RKO (cell line): ENCODE results near the gene CRTC3.
"Not testable (repeated sequence)": the region's sequence is repeated elsewhere in the genome, so short reads cannot be mapped to it uniquely, and the experiment has no call there.

Experiments
- DNase-seq: peaks from one replicate; pipeline ENCODE4 v3.0.0-alpha.2; 2016; ENCODE audit warnings: low spot score

The CRTC3 gene

GRCh38 chr15:90624278-90624981, 94.7 kb downstream of the CRTC3 start:
- DNase-seq, result no peak

- DNase-seq, result no peak
Observed at GRCh38 chr15:90625037-90625436, 95.3 kb downstream of the CRTC3 start.

- no peak for DNase-seq
Observed at GRCh38 chr15:90629217-90629616, 99.5 kb downstream of the CRTC3 start.

GRCh38 chr15:90633360-90633759, 103.6 kb downstream of the CRTC3 start:
- DNase-seq, result no peak

- not testable (repeated sequence) for DNase-seq
Observed at GRCh38 chr15:90636993-90637392, 107.3 kb downstream of the CRTC3 start.

GRCh38 chr15:90637693-90638092, 108.0 kb downstream of the CRTC3 start:
- DNase-seq, result no peak

- DNase-seq, result no peak
Observed at GRCh38 chr15:90638201-90638691, 108.5 kb downstream of the CRTC3 start.

- DNase-seq, result no peak
Observed at GRCh38 chr15:90638963-90639362, 109.2 kb downstream of the CRTC3 start.

- no peak for DNase-seq
Observed at GRCh38 chr15:90640862-90641261, 111.1 kb downstream of the CRTC3 start.

GRCh38 chr15:90641581-90642463, 112.1 kb downstream of the CRTC3 start:
- DNase-seq, result no peak

GRCh38 chr15:90642464-90643300, 113.0 kb downstream of the CRTC3 start:
- DNase-seq, result no peak

GRCh38 chr15:90643301-90643632, 113.5 kb downstream of the CRTC3 start:
- DNase-seq, result no peak

GRCh38 chr15:90644526-90644925, 114.8 kb downstream of the CRTC3 start:
- no peak for DNase-seq

- DNase-seq, result no peak
Observed at GRCh38 chr15:90644952-90645725, 115.4 kb downstream of the CRTC3 start.

- DNase-seq, result no peak
Observed at GRCh38 chr15:90645873-90646575, 116.3 kb downstream of the CRTC3 start.

GRCh38 chr15:90646662-90647305, 117.1 kb downstream of the CRTC3 start:
- no peak for DNase-seq

GRCh38 chr15:90647326-90647725, 117.6 kb downstream of the CRTC3 start:
- no peak for DNase-seq

- DNase-seq, result peak; percentile 74
Observed at GRCh38 chr15:90648137-90649070, 118.7 kb downstream of the CRTC3 start.
